VCaP (cell line): ENCODE data around the gene POSTN.
"Not testable (repeated sequence)": the region's sequence is repeated elsewhere in the genome, so short reads cannot be mapped to it uniquely, and the experiment has no call there.

ENCODE experiments used
- H3K27ac ChIP-seq: fragments of 450-650 bp; 2 replicates; pipeline ENCODE4 v1.5.1; 2017
- CTCF ChIP-seq: fragments of 450-650 bp; conservative IDR thresholded peaks from 2 replicates; pipeline ENCODE4 v1.5.1; 2017; ENCODE audit warnings: mild to moderate bottlenecking, moderate library complexity

Gene POSTN

GRCh38 chr13:37596805-37597204 is 1.8 kb downstream of the POSTN start:
- no peak overlapping the region; the same call in 1 of the 2 replicates for H3K27ac ChIP-seq
- TF ChIP-seq CTCF = no peak

GRCh38 chr13:37595162-37595561 is 3.4 kb downstream of the POSTN start:
- no peak for TF ChIP-seq CTCF
- H3K27ac ChIP-seq = peak overlapping the region; percentile 36

GRCh38 chr13:37594550-37594949 is 4.0 kb downstream of the POSTN start:
- no peak for TF ChIP-seq CTCF
- peak overlapping the region; percentile 36 for H3K27ac ChIP-seq

GRCh38 chr13:37589381-37589780 is 9.2 kb downstream of the POSTN start:
- H3K27ac ChIP-seq = not testable (repeated sequence)

- no peak for TF ChIP-seq CTCF
- no peak overlapping the region for H3K27ac ChIP-seq
Observed at GRCh38 chr13:37587236-37587635, 11.3 kb downstream of the POSTN start.

DNA sequence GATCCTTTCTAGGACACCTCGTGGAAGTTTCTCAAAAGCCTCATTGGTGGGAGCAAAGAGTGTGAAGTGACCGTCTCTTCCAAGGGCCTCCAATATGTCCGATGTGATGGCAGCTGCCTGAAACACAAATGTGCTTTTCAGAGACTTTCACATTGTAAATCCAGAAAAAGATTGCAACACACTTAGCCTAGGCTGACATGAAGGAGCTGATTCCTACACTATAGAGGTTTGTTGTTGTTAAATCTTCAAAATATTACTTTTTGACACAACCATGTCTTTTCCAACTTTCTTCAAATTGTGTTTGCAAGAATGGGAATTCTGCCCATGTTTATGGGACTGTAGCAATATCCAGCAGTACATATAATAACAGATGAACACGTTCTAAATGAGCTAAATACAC is 12.4 kb downstream of the POSTN start:
- TF ChIP-seq CTCF = no peak
- H3K27ac ChIP-seq = no peak overlapping the region

GRCh38 chr13:37585541-37585940 is 13.0 kb downstream of the POSTN start:
- TF ChIP-seq CTCF = no peak
- no peak overlapping the region for H3K27ac ChIP-seq

- no peak overlapping the region for H3K27ac ChIP-seq
- no peak for TF ChIP-seq CTCF
Observed at GRCh38 chr13:37576601-37577000, 22.0 kb downstream of the POSTN start.
